Activated CD4-positive, alpha-beta T cell treated with anti-CD3 and anti-CD28 coated beads, Interleukin-2, amount 50 U/mL, for 16 hours (primary cell): ENCODE data around the gene MDM4.
"Not testable (repeated sequence)": the region's sequence is repeated elsewhere in the genome, so short reads cannot be mapped to it uniquely, and the experiment has no call there.

Experiments
- DNase-seq: peaks from one replicate; pipeline ENCODE4 v3.0.0-alpha.2; 2020

The MDM4 gene

DNA sequence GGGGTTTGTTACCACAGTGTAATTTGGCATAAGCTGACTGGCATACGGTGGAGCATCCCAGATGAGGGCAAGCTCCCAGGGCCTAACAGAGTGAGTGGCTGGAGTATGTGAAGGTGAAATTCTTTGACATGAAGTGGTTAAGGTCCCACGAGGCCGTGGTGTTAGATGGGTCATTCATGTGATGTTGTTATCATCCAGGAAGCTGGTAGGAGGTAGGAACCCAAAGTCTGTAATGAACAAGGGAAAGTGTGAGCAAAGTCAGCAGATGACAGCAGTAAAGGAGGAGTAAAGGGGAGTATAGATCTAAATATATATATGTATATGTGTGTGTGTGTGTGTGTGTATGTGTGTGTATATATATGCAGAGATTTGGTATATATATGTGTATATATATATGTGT, 47.6 kb downstream of the MDM4 start:
- DNase-seq = no peak

DNA sequence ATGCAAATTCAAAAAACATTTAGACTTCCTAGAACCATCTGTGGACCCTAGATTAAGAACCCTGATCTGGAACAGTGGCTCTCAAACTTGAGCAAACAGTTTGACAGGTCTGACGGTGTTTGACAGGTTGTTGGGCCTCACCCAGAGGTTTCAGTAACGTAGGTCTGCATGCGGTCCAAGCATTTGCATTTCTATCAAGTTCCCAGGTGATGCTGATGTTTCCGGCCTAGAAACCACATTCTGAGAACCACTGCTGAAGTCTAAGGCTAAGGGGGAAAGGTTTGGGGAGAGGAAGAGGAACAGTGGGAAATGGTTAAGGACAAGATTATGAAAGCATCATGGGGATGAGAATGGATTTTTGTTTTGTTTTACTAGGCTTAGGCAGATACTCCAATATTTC, 48.6 kb downstream of the MDM4 start:
- DNase-seq = peak; percentile 25

- DNase-seq = peak; percentile 77
These were observed 49.7 kb downstream of the MDM4 start for GRCh38 chr1:204565617-204566582.

DNA sequence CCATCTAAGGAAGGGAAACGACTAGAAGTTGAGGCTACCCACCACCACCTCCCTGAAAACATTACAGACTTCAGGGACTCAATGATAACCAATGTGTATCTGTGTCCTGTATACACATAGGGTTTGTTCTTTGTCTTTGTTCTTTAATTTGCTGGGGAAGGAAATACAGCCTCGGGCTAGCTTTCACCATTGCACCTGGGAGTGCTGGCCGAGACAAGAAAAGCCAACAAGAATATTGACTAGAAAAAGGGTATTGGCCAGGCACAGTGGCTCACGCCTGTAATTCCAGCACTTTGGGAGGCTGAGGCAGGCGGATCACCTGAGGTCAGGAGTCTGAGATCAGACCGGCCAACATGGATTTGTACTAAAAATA, 50.4 kb downstream of the MDM4 start:
- no peak for DNase-seq

DNA sequence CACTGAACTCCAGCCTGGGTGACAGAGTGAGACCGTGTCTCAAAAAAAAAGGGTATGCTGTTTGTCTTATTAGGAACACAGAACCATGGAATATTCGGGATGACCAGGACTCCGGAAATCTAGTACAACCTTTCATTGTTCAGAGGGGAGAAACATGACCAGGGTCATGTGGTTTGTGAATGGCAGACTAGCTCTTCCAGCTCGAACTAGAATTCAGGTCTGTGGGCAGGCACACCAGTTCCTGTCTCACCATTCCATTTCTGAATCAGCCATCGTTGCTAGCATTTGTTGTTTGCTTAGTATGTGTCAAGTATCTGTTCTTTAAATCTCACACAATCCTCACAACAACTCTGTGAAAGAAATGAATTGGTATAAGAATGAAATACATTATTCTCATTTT, 50.9 kb downstream of the MDM4 start:
- peak; percentile 54 for DNase-seq

- DNase-seq = no peak
These were observed 52.5 kb downstream of the MDM4 start for GRCh38 chr1:204568576-204569315.

- DNase-seq = no peak
These were observed 53.3 kb downstream of the MDM4 start for GRCh38 chr1:204569478-204569877.

DNA sequence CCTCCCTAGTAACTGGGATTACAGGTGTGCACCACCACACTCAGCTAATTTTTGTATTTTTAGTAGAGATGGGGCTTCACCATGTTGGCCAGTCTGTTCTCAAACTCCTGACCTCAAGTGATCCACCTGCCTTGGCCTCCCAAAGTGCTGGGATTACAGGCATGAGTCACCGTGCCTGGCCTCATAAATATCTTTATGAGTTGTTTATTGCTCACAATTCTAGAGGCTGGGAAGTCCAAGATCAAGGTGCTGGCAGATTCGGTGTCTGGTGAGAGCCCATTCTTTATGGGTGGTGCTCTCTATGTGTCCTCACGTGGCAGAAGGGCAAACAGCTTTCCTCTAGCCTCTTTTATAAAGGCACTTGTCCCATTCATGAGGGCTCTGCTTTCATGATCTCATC, 53.8 kb downstream of the MDM4 start:
- DNase-seq = not testable (repeated sequence)

GRCh38 chr1:204571128-204571527, 54.9 kb downstream of the MDM4 start:
- DNase-seq = no peak

GRCh38 chr1:204571631-204572030, 55.4 kb downstream of the MDM4 start:
- DNase-seq = no peak

DNA sequence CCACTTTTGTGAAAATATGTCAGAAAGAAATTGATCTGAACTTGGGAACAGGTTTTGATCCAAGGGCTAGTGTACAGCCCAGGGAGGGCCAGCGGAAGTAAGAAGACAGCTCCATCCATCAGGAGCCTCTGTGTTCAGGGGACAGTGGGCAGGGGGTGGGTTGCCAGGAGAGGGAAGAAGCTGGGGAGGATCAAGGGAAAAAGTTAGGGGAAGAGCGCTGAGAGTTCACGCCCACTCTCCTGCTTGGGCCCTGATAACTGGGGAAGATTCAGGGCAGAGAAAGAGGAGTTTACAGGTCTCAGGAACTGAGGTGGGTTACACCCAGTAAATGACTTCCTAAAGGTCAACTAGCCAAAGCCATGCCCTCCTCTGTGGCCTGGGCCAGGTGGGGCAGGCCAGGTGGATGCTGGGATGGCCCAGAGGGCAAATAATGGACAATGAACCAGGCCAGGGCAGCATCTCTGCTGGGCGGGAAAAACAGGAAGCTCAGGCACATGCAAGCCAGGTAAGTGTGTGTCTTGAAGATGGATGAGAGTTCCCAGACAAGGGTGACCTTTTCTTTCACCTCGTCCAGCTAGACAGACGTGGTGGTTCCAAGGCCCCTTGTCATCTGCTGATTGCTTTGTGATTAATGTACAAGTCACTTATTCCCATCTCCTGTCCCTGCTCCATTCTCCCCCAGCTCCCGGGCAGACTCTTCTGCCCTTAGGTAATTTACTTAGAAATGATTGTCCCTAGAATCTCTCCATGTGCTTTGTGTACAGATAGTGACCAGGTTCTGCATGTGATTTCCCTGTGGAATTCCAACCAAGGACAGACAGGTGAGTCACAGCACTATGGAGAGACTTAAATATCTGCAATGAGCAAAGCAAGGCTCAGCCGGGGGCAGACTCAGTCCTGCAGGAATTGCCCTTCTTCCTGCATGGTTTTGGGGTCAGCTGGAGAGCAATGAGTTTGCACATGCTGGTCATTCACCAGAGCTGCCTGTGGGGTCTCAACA, 57.0 kb downstream of the MDM4 start:
- no peak for DNase-seq

DNA sequence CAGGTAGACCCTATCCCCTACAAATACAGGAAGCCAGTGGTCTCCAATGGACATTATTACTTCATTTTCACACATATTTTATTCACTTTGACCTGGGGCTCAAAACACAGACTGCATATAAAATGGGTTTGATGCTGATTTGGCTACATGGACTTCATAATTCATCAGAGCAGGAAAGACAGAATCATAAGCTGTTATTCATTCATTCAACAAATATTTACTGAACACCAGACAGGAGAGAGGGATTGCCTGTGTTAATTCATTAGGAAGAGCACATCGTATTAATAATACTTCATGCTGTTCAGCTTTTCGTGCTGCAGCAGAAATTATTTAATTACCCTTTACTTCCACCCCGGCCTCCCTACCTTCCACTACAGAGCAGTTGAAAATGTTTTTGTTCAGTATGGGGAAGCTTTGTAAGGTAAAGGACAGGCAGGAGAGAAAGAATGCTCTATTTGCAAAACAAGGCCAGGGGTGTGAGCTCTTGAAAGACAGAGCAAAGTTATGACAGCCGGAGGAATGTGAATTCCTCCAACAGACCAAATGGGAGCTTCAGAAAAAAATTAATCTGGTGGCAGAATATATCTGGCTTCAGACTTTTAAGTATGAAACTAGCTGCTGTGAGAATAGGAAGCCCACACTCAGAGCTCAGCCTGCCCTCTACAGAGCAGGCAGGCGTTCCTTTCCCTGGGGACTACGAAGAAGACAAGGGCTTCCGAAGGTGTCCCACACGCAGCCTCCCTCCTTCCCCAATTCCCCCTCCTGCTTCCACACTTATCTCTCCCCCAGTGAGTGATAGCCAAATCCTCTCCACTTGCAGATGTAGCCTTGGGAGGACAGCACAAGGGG, 58.0 kb downstream of the MDM4 start:
- DNase-seq = no peak

- DNase-seq = no peak
These were observed 58.6 kb downstream of the MDM4 start for GRCh38 chr1:204574865-204575163.

- no peak for DNase-seq
These were observed 59.3 kb downstream of the MDM4 start for GRCh38 chr1:204575221-204576190.

GRCh38 chr1:204576422-204576821, 60.2 kb downstream of the MDM4 start:
- no peak for DNase-seq

DNA sequence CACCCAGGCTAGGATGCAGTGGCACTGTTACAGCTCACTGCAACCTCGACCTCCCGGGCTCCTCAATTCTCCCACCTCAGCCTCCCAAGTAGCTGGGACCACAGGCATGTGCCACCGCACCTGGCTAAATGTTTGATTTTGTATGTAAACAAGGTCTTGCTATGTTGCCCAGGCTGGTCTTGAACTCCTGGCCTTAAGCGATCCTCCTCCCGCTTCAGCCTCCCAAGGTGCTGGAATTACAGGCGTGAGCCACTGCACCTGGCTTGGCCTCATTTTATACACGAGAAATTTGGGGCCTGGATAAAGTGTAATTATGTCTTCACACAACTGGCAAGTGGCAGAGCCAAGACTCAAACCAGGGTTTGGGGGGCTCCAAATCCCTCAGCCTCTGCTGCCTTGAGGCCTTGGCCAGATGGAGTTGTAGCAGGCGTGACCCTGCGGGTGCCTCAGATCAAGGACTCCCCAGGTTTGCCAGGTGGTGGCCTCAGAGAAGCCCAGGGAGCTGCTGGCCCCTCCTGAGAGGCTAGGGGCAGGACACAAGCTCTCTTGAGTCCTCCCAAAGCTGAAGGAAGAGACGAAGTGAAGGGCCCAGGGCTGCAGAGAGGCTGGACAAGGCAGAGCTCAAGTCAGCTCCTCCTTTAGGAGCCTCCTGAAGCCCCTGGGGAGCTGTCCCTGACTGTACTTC, 61.7 kb downstream of the MDM4 start:
- no peak for DNase-seq

DNA sequence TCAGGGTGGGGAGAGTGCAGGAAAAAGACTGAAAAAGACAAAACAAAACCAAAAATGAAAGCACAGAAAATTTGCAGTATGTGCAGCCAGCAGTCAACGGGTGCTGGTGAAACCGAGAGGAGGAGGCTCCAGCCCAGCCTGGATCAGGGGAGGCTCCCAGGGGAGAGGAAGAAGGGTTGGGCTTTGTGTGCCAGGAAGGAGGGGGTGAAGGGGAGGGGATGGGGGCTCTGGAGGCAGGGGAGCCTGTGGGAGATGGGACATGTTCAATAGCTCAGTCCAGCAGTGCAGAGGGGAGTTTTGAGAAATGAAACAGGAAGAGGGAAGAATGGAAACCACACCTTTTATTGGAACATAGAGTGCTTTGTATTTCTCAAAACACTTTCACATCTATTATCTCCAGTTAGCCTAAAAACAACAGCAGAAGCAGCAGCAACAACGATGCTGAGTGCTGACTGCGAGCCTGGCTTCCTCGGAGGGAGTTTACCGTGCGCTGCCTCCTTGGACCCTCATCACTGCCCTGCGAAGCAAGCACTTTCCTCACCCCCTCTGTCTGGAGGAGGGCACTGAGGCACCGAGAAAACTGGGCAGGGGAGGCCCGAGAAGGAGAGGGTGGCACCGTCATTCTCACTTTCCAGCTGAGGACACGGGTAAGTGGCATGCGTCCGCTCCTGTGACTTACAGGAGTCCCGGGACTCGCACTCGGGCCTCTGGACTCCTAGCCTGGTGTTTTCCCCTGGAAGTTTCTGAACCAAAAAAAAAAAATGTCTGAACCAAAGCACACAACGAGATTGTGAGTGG, 62.9 kb downstream of the MDM4 start:
- peak; percentile 59 for DNase-seq

- DNase-seq = no peak
These were observed 63.5 kb downstream of the MDM4 start for GRCh38 chr1:204579681-204580080.

GRCh38 chr1:204580862-204581261, 64.7 kb downstream of the MDM4 start:
- no peak for DNase-seq
